BLaER1 (cell line): ENCODE data around the gene TSPOAP1.
A peak's percentile ranks its signal among the peaks of the same experiment; 100 is the strongest.

Source experiments
- H3K27ac ChIP-seq: shearing (Covaris generic); formaldehyde crosslinking; 2 replicates; pipeline ENCODE4 v1.8.1; 2022
- H3K27me3 ChIP-seq: shearing (Covaris generic); formaldehyde crosslinking; 2 replicates; pipeline ENCODE4 v1.8.1; 2022
- H3K36me3 ChIP-seq: shearing (Covaris generic); formaldehyde crosslinking; 2 replicates; pipeline ENCODE4 v1.8.1; 2022
- H3K4me1 ChIP-seq: shearing (Covaris generic); formaldehyde crosslinking; 2 replicates; pipeline ENCODE4 v1.8.1; 2022
- H3K4me2 ChIP-seq: shearing (Covaris generic); formaldehyde crosslinking; 2 replicates; pipeline ENCODE4 v1.8.1; 2022
- H3K4me3 ChIP-seq: shearing (Covaris generic); formaldehyde crosslinking; 2 replicates; pipeline ENCODE4 v1.8.1; 2022
- H3K9ac ChIP-seq: shearing (Covaris generic); formaldehyde crosslinking; 2 replicates; pipeline ENCODE4 v1.8.1; 2022
- H3K9me3 ChIP-seq: shearing (Covaris generic); formaldehyde crosslinking; 2 replicates; pipeline ENCODE4 v1.8.1; 2022
- H4K20me1 ChIP-seq: shearing (Covaris generic); formaldehyde crosslinking; 2 replicates; pipeline ENCODE4 v1.8.1; 2022
- Cebpa-rat ChIP-seq: shearing (Covaris generic); IDR thresholded peaks from 2 replicates; pipeline ENCODE4 v1.8.1; 2022

Gene TSPOAP1

DNA sequence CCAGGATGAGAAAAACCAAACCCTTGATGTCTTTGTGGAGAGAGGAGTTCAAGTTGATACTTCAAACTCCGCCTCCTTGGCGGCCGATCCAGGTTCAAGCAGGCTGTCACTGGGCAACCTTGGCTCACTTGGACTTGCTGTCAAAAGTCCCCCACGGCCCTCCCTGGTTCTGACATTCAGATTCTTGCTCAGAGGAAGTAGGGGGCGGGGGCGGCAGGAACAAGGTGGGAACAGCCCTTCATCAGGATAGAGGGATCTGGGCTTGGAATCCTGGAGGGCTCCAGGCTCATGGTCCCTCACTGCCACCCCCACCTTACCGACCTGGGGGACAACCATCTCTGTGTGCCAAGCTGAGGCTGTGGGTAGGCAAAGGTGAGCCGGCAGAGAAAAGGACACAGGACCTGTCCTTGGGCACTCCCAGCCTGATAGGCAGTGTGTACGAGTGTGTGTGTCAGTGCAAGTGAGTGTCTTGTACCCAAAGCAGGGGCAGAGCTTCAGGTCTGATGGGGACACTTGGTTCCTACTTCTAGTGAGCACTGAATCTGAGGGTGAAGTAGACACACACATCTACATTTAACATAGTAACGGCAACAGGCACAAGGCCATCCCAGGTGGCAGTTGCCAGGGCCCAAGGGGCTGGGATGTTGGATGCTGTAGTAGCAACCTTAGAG, 6.6 kb upstream of the TSPOAP1 start:
- no peak for TF ChIP-seq Cebpa-rat
- Histone ChIP-seq H3K4me3 (peak overlapping the region; percentile 96), H4K20me1 (peaks cover 21% of the 10 kb centered on the region), H3K27me3 (no peaks in the 10 kb centered on the region), H3K4me2 (peak overlapping the region; percentile 96), H3K27ac (peak overlapping the region; percentile 100), H3K9me3 (no peaks in the 10 kb centered on the region; the same call in 1 of the 2 replicates), H3K4me1 (peaks cover 51% of the 10 kb centered on the region), H3K9ac (peak overlapping the region; percentile 100), H3K36me3 (peaks cover 22% of the 10 kb centered on the region)

DNA sequence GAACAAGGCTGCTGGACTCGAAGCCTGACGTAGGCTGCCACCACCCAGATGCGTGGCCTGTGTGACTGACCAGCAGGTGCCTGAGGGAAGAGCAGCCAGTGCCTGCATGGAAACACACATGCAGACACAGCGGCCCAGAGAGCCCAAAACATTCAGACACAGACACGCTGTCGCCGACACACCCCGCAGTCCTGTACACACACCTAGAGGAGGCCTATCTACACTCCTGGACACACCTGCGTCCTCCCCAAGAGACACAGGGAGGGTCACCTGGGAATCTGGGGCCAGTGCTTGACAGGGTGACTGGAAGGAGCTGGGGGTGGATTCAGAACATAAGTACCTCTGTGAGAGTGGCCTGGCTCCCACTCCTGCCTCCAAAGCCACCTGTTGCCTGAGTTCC, 6.1 kb upstream of the TSPOAP1 start:
- Histone ChIP-seq H3K4me3 (peak overlapping the region; percentile 96), H3K9me3 (no peaks in the 10 kb centered on the region; the same call in 1 of the 2 replicates), H3K4me1 (peaks cover 46% of the 10 kb centered on the region), H4K20me1 (peaks cover 26% of the 10 kb centered on the region), H3K36me3 (peaks cover 24% of the 10 kb centered on the region), H3K27ac (peak overlapping the region; percentile 100), H3K4me2 (peak overlapping the region; percentile 96), H3K27me3 (no peaks in the 10 kb centered on the region), H3K9ac (peak overlapping the region; percentile 100)
- TF ChIP-seq Cebpa-rat, result no peak

DNA sequence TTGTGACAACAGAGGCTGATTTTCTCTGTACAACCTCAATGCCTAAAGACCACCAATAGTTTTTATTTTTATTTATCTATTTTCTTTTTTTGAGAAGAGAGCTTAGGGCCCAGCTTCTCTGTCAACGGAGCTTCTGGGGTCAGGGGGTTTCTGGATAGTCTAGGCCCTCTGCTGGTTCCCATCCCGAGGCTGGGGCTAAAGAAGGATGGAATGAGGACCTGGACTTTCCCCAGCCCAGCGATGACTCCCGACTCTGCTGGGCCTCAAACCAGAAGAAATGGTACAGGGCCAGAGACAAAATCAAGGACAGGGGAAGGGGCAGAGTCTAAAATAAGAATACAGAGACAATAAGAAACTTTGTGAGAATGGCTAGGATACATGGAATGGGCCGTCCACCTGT, 5.7 kb upstream of the TSPOAP1 start:
- Histone ChIP-seq H3K36me3 (peaks cover 25% of the 10 kb centered on the region), H3K4me1 (peaks cover 42% of the 10 kb centered on the region), H3K4me3 (peak overlapping the region; percentile 96), H3K27ac (peak overlapping the region; percentile 100), H4K20me1 (peaks cover 30% of the 10 kb centered on the region), H3K9ac (peak overlapping the region; percentile 100), H3K4me2 (peak overlapping the region; percentile 96), H3K9me3 (no peaks in the 10 kb centered on the region; the same call in 1 of the 2 replicates), H3K27me3 (no peaks in the 10 kb centered on the region)
- TF ChIP-seq Cebpa-rat, result no peak

DNA sequence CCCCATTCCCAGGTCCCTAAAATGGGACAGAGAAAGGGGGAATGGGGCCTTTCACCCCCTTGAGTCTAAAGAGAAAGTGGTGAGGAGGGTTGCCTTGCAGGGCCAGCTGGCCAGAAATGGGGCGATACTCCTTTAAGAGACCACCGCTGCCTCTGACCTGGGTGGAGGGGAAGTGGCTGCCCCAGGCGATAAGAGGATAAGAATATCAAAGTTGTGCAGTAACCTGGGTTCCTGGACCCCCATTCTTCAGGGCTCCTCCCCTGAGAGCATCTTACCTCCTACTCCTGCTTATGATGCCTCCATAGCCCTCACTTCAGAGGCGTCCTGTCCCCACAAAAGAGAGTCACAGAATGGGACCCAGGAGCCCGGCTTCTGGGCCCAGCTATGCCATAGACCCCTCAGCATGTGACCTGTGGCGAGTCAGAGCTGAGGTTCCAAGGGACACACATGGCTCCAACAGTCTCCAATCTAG, 5.2 kb upstream of the TSPOAP1 start:
- Histone ChIP-seq H4K20me1 (peaks cover 35% of the 10 kb centered on the region), H3K4me3 (peak overlapping the region; percentile 96), H3K4me2 (peak overlapping the region; percentile 96), H3K27me3 (no peaks in the 10 kb centered on the region), H3K4me1 (peaks cover 41% of the 10 kb centered on the region), H3K9me3 (no peaks in the 10 kb centered on the region; the same call in 1 of the 2 replicates), H3K27ac (peak overlapping the region; percentile 100), H3K9ac (peak overlapping the region; percentile 100), H3K36me3 (peaks cover 25% of the 10 kb centered on the region)
- TF ChIP-seq Cebpa-rat, result no peak

DNA sequence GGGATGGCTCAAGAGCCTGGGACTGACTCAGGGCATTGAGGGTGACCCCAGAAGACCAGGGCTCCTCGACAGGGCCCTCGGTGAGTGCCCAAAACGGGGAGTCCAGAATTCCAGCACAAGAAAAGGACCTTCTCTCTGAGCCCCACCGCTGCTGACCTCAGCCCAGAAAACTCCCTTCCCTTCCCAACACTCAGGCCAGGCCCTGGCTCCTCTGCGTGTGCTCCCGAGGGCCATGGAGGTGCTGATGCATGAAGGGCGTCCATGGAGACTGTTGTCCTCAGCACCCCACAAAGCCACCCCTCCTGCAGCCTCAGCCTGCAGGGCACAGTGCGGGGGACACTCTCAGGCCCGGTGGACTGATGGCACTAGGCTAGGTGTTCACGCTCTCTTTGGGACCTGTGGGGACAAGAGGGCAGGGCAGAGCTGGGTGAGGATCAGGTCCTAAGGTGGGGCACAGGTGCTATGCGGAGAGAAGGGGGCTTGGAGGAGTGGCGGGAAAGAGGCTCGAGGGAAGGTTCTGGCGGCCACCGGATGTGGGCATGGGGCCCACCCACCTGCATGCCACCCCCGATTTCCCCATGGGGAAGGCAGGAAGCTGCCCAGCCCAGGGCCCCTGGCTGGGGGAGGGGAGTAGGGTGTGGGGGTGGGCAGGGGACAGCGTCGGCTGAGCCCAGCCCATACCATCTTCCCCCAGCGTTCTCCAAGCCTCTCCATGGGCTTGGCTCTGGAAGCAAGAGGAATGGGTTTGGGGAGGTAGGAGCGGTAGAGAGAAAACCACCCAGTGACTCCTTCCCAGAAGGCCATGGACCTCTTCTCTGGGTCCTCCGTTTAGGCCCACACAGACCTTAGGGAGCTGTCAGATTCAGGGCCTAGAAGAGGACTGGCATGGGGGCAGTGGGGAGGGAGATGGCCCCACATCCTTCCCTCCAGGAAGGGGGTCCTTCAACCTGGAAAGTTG, 4.5 kb upstream of the TSPOAP1 start:
- H3K9ac ChIP-seq, result peak overlapping the region; percentile 100
- peaks cover 25% of the 10 kb centered on the region for H3K36me3 ChIP-seq
- peak overlapping the region; percentile 96 for H3K4me3 ChIP-seq
- H3K27me3 ChIP-seq, result no peaks in the 10 kb centered on the region
- peak overlapping the region; percentile 100 for H3K27ac ChIP-seq
- H3K4me1 ChIP-seq, result peaks cover 41% of the 10 kb centered on the region
- TF ChIP-seq Cebpa-rat, result no peak
- peaks cover 41% of the 10 kb centered on the region for H4K20me1 ChIP-seq
- H3K9me3 ChIP-seq, result no peaks in the 10 kb centered on the region; the same call in 1 of the 2 replicates
- H3K4me2 ChIP-seq, result peak overlapping the region; percentile 96

DNA sequence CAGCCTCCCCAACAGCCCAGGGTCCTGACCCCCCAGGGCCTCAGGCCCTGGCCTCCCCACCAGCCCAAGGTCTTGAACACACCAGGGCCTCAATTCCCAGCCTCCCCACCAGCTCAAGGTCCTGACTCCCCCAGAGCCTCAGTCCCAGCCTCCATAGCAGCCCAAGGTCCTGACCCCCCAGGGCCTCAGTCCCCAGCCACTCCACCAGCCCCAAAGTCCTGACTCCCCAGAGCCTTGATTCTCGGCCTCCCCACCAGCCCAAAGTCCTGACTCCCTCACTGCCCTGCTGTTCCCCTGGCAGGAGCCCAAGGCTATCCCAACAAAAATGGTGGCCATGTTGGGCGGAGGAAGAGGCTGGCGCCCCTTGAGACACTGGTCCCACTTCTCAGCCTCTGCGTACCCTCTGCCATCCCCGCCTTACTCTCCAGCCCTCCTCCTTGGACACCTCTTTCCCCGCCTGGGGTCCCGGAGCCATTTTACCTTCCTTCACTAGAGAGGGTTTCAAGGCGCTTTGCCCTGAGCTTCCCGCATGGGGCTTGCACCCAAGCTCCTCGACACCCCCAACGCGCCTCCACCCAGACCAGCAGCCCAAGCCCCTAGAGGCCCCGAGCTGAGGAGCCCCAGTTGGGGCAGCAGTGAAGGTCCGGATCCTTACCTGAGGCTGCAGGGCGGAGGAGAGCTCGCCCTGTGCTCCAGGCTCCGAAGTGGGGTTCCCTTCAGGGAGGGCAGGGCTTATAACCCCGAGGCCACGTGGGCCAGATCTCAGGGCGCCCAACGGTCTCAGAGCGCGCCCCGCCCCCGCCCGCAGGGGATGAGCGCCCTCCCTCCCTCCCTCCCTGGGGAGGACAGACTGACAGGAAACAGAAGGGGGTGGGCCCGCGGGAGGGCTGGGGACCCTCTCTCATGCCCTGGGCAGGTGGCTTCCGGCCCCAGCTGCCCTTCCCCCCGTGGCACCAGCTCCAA, 3.5 kb upstream of the TSPOAP1 start:
- peaks cover 50% of the 10 kb centered on the region for H4K20me1 ChIP-seq
- H3K4me1 ChIP-seq, result peaks cover 51% of the 10 kb centered on the region
- H3K4me2 ChIP-seq, result peak overlapping the region; percentile 100
- no peaks in the 10 kb centered on the region; the same call in 1 of the 2 replicates for H3K9me3 ChIP-seq
- peak overlapping the region; percentile 100 for H3K27ac ChIP-seq
- peak overlapping the region; percentile 100 for H3K9ac ChIP-seq
- no peaks in the 10 kb centered on the region for H3K27me3 ChIP-seq
- peak overlapping the region; percentile 96 for H3K4me3 ChIP-seq
- no peak for TF ChIP-seq Cebpa-rat
- H3K36me3 ChIP-seq, result peaks cover 25% of the 10 kb centered on the region

DNA sequence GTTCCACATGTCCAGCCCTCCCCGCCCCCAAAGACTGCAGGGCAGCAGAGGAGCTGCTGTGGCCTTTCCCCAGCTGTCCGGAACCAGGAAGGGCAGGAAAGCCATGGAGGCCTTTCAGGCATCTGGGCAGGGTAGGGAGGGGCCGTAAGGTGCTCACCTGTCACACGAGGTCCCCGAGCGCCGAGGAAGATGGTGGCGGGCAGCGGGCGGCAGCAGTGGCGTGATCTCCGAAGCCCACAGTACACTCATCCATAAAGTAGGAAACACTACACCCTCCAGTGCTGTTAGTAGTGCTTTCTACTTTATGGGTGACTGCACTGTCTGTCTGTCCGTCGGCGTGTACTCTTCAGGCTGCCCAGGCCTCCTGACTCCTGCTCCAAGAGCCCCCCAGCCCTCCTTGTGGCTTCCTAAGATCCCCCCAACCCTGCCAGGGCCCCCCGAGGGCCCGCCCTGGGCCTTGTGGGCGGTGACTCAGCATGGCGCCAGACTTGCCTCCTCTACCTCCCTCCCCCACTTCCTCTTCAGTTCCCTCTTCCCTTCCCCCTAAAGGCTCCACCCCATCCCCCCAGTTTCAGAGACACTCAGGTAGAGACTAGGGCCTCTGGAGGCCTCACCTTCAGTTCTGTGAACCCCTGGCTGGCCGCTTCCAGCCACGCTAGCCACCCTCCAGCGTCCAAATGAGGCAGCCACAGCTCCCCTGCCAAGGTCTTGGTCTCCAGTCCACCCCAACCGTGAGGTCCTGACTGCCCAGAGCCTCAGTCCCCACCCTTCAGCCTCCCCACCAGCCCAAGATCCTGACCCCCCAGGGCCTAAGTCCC, 2.6 kb upstream of the TSPOAP1 start:
- Histone ChIP-seq H3K27ac (peak overlapping the region; percentile 100), H4K20me1 (peaks cover 58% of the 10 kb centered on the region), H3K4me2 (peak overlapping the region; percentile 100), H3K4me3 (peak overlapping the region; percentile 96), H3K9me3 (no peaks in the 10 kb centered on the region; the same call in 1 of the 2 replicates), H3K9ac (peak overlapping the region; percentile 100), H3K27me3 (no peaks in the 10 kb centered on the region), H3K4me1 (peaks cover 51% of the 10 kb centered on the region), H3K36me3 (peaks cover 25% of the 10 kb centered on the region)
- no peak for TF ChIP-seq Cebpa-rat

DNA sequence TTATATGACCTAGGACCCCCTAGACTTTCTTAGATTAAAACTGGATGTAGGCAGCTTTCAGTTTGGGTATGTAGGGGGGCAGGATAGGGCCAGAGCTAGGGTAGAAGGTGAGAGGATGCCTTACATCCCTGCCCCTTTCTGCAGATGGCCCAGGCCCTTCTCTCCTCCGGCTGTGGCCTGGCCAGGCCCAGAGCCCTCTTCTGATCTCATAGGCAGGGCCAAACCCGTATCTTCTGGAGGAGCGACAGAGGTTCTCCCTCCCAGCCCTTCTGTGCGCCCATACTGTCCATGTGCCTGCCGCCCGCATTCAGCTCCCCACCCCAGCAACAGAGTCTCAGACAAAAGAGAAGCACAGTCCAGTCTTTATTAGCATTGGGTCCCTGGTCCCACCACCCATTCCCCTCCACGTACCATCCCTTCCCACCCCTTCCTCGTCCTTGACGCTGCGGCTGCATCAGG, 2.0 kb upstream of the TSPOAP1 start:
- H3K27me3 ChIP-seq, result no peaks in the 10 kb centered on the region
- no peak for TF ChIP-seq Cebpa-rat
- H3K9me3 ChIP-seq, result no peaks in the 10 kb centered on the region; the same call in 1 of the 2 replicates
- peak overlapping the region; percentile 100 for H3K4me2 ChIP-seq
- peaks cover 25% of the 10 kb centered on the region for H3K36me3 ChIP-seq
- H3K27ac ChIP-seq, result peak overlapping the region; percentile 100
- H3K4me3 ChIP-seq, result peak overlapping the region; percentile 96
- peaks cover 51% of the 10 kb centered on the region for H3K4me1 ChIP-seq
- H4K20me1 ChIP-seq, result peaks cover 64% of the 10 kb centered on the region
- peak overlapping the region; percentile 100 for H3K9ac ChIP-seq
